Activated T-helper 17 cell treated with anti-CD3 and anti-CD28 coated beads, Interleukin-2, amount 50 U/mL, for 72 hours (primary cell): ENCODE results near the gene RXYLT1. TPM values are rescaled to one million over a fixed set of nuclear protein-coding genes. Genes with fewer than 3 reads are reported as not detected.

Experiments used
- total RNA-seq, 2 donors: library from RNA; stranded (reverse); gene quantifications; one replicate each; pipeline ENCODE4 v1.2.3, GENCODE V29; 2022

Gene RXYLT1
- total RNA-seq, 2 donors from 2014 or later = 9.0 to 18.1 TPM

Other genes starting within 250 kb of the RXYLT1 start
- gene DPY19L2, start 111.4 kb upstream of the RXYLT1 start, total RNA-seq = 1 to 10 TPM in 1 of 2 donors, under 1 TPM in 1; 0.50 to 1.1 TPM
- under 1 TPM; 0.06 to 0.29 TPM for gene SRGAP1, start 64.8 kb downstream of the RXYLT1 start, total RNA-seq